ENCODE measurements around the gene RDH5.

DNA sequence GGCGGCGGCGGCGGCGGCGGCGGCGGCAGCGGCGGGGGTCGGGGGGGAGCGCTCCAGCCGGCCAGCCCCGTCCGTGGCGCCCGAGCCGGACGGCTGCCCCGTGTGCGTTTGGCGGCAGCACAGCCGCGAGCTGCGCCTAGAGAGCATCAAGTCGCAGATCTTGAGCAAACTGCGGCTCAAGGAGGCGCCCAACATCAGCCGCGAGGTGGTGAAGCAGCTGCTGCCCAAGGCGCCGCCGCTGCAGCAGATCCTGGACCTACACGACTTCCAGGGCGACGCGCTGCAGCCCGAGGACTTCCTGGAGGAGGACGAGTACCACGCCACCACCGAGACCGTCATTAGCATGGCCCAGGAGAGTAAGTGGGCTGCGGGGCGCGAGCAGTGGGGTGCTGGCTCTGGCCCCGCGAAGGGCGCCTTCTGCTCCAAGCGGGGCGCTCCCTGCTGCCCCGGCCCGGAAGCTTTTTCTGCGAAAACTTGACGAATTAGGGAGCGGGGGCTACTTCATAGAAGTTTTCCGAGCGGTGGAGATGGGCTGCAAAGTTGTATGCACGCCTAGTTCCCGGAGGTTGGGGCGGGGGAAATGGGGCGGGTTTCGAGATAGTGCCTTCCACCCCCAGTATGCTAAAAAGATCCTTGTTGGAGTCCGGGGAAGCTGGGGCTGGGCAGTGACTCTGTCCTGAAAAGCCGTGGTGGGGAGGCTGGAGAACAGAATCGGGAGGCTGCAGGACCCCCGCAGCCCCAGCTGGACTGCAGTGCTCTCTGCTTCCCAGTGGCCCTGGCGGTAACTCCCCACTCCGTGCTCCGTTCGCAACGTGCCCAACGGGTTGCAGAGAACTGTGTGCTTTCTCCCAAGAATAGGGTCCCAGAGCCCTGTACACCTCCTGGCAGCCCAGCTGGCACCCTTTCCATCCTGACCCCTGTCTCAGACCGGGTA is 23.5 kb downstream of the RDH5 start:
- no peak for TF ChIP-seq POLR2AphosphoS5 (IDR thresholded peaks at IDR 0.05; ENCODE audit: low read depth, low read length)
- no peak for TF ChIP-seq RAD21 (IDR thresholded peaks at IDR 0.05; ENCODE audit: low read length)
- TF ChIP-seq, protein P1, sequence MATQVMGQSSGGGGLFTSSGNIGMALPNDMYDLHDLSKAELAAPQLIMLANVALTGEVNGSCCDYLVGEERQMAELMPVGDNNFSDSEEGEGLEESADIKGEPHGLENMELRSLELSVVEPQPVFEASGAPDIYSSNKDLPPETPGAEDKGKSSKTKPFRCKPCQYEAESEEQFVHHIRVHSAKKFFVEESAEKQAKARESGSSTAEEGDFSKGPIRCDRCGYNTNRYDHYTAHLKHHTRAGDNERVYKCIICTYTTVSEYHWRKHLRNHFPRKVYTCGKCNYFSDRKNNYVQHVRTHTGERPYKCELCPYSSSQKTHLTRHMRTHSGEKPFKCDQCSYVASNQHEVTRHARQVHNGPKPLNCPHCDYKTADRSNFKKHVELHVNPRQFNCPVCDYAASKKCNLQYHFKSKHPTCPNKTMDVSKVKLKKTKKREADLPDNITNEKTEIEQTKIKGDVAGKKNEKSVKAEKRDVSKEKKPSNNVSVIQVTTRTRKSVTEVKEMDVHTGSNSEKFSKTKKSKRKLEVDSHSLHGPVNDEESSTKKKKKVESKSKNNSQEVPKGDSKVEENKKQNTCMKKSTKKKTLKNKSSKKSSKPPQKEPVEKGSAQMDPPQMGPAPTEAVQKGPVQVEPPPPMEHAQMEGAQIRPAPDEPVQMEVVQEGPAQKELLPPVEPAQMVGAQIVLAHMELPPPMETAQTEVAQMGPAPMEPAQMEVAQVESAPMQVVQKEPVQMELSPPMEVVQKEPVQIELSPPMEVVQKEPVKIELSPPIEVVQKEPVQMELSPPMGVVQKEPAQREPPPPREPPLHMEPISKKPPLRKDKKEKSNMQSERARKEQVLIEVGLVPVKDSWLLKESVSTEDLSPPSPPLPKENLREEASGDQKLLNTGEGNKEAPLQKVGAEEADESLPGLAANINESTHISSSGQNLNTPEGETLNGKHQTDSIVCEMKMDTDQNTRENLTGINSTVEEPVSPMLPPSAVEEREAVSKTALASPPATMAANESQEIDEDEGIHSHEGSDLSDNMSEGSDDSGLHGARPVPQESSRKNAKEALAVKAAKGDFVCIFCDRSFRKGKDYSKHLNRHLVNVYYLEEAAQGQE (IDR thresholded peaks at IDR 0.05; ENCODE audit: low read depth, low read length) = no peak
- TF ChIP-seq NRF1 (IDR thresholded peaks at IDR 0.05; ENCODE audit: low read depth, low read length) = no peak
- TF ChIP-seq, protein P2, sequence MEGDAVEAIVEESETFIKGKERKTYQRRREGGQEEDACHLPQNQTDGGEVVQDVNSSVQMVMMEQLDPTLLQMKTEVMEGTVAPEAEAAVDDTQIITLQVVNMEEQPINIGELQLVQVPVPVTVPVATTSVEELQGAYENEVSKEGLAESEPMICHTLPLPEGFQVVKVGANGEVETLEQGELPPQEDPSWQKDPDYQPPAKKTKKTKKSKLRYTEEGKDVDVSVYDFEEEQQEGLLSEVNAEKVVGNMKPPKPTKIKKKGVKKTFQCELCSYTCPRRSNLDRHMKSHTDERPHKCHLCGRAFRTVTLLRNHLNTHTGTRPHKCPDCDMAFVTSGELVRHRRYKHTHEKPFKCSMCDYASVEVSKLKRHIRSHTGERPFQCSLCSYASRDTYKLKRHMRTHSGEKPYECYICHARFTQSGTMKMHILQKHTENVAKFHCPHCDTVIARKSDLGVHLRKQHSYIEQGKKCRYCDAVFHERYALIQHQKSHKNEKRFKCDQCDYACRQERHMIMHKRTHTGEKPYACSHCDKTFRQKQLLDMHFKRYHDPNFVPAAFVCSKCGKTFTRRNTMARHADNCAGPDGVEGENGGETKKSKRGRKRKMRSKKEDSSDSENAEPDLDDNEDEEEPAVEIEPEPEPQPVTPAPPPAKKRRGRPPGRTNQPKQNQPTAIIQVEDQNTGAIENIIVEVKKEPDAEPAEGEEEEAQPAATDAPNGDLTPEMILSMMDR (IDR thresholded peaks at IDR 0.05) = 0 out of 2 replicates have a peak, but pooled peaks have one; percentile 13
- TF ChIP-seq, protein P3, sequence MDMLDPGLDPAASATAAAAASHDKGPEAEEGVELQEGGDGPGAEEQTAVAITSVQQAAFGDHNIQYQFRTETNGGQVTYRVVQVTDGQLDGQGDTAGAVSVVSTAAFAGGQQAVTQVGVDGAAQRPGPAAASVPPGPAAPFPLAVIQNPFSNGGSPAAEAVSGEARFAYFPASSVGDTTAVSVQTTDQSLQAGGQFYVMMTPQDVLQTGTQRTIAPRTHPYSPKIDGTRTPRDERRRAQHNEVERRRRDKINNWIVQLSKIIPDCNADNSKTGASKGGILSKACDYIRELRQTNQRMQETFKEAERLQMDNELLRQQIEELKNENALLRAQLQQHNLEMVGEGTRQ (IDR thresholded peaks at IDR 0.05; ENCODE audit: borderline replicate concordance, low read depth, low read length) = no peak
- no peak for TF ChIP-seq JUND (IDR thresholded peaks at IDR 0.05)
- no peak for TF ChIP-seq SMC3 (IDR thresholded peaks at IDR 0.05; ENCODE audit: low read depth, low read length)
